Stimulated activated CD4-positive, alpha-beta T cell treated with anti-CD3 and anti-CD28 coated beads, Interleukin-1b, Interleukin-23, amount 100 ng/mL, for 4 hours (primary cell): ENCODE results near the gene LYRM4.

Experiments
- DNase-seq, 2 donors: peaks; one replicate each; pipeline ENCODE4 v3.0.0-alpha.2; 2020; ENCODE audit warnings: low read depth in 2 of 2

Gene LYRM4

GRCh38 chr6:5098501-5099270 is 162.1 kb downstream of the LYRM4 start:
- DNase-seq = no peak

- no peak for DNase-seq
These were observed 164.3 kb downstream of the LYRM4 start for GRCh38 chr6:5096482-5096881.

- DNase-seq = no peak
These were observed 165.5 kb downstream of the LYRM4 start for GRCh38 chr6:5095236-5095635.

- DNase-seq = no peak
These were observed 166.4 kb downstream of the LYRM4 start for GRCh38 chr6:5094327-5094726.

- no peak for DNase-seq
These were observed 167.3 kb downstream of the LYRM4 start for GRCh38 chr6:5093231-5094015.

- DNase-seq = no peak
These were observed 169.3 kb downstream of the LYRM4 start for GRCh38 chr6:5091210-5092069.

- no peak for DNase-seq
These were observed 170.1 kb downstream of the LYRM4 start for GRCh38 chr6:5090603-5091002.

- DNase-seq = no peak
These were observed 171.0 kb downstream of the LYRM4 start for GRCh38 chr6:5089481-5090438.

GRCh38 chr6:5088780-5089179 is 172.0 kb downstream of the LYRM4 start:
- no peak for DNase-seq

GRCh38 chr6:5087389-5087788 is 173.4 kb downstream of the LYRM4 start:
- DNase-seq = no peak

GRCh38 chr6:5086294-5086890 is 174.4 kb downstream of the LYRM4 start:
- DNase-seq = no peak

- no peak for DNase-seq
These were observed 175.0 kb downstream of the LYRM4 start for GRCh38 chr6:5085648-5086293.

- DNase-seq = no peak
These were observed 175.7 kb downstream of the LYRM4 start, which contains the start of gene PPP1R3G for GRCh38 chr6:5084781-5085647. PPP1R3G (plus strand) TSS chr6:5085341; CDS start chr6:5085486, 145 bp downstream.

- no peak for DNase-seq
These were observed 176.4 kb downstream of the LYRM4 start for GRCh38 chr6:5084360-5084780.

- DNase-seq = no peak
These were observed 176.9 kb downstream of the LYRM4 start for GRCh38 chr6:5083813-5084359.

- DNase-seq = no peak
These were observed 177.5 kb downstream of the LYRM4 start for GRCh38 chr6:5083307-5083583.

- DNase-seq = no peak
These were observed 178.1 kb downstream of the LYRM4 start for GRCh38 chr6:5082487-5083306.

- no peak for DNase-seq
These were observed 178.8 kb downstream of the LYRM4 start for GRCh38 chr6:5081955-5082354.
